Cardiac fibroblast (primary cell): ENCODE results near the gene TERB1.

Experiments used
- DNase-seq, 2 donors: peaks; one replicate each; pipeline versions ENCODE4 v3.0.0 to v3.0.0-alpha.2; 2010; ENCODE audit warnings: low read depth in 2 of 2
- H3K4me3 ChIP-seq, 2 donors: replicated peaks in 1 of 2; 1 replicate in 1 of 2; 2 replicates in 1 of 2; pipeline ENCODE4 v1.5.1; 2011; ENCODE audit warnings: low read depth in 2 of 2, low read length in 2 of 2, mild to moderate bottlenecking in 2 of 2, moderate library complexity in 1 of 2
- CTCF ChIP-seq: IDR thresholded peaks from one replicate; pipeline ENCODE4 v1.5.1; 2011; ENCODE audit warnings: low read depth, mild to moderate bottlenecking, low read length, inconsistent platforms

TERB1 gene

GRCh38 chr16:66728804-66729203, 72.6 kb downstream of the TERB1 start:
- DNase-seq = no peak
- no peak for TF ChIP-seq CTCF

GRCh38 chr16:66728117-66728787, 73.1 kb downstream of the TERB1 start:
- no peak overlapping the region for H3K4me3 ChIP-seq
- peak; percentile 42 for TF ChIP-seq CTCF
- peak; percentile 77 to 86 for DNase-seq

More at GRCh38 chr16:66728804-66729203, 72.6 kb downstream of the TERB1 start:
- no peak overlapping the region for H3K4me3 ChIP-seq

- no peak for DNase-seq
- no peak for TF ChIP-seq CTCF
- no peak overlapping the region for H3K4me3 ChIP-seq
Measured at GRCh38 chr16:66720766-66721165, 80.6 kb downstream of the TERB1 start.

GRCh38 chr16:66719246-66719645, 82.1 kb downstream of the TERB1 start:
- H3K4me3 ChIP-seq = no peak overlapping the region
- TF ChIP-seq CTCF = no peak
- DNase-seq = no peak

GRCh38 chr16:66717776-66718175, 83.6 kb downstream of the TERB1 start:
- H3K4me3 ChIP-seq = no peak overlapping the region
- no peak for TF ChIP-seq CTCF
- DNase-seq = no peak

- peak; percentile 85 for TF ChIP-seq CTCF
- no peak overlapping the region for H3K4me3 ChIP-seq
- peak; percentile 65 to 72 for DNase-seq
Measured at GRCh38 chr16:66717112-66717675, 84.2 kb downstream of the TERB1 start.
